ENCODE results near the gene NLGN1. TPM values are rescaled to one million over a fixed set of nuclear protein-coding genes. Genes with fewer than 3 reads are reported as not detected.

NLGN1 gene
- total and polyA plus RNA-seq, 2 of the 8 experiments (the other 6 are each of a cell fraction or from before 2014, with no cell fraction given), result 7.8 to 14.8 TPM

DNA sequence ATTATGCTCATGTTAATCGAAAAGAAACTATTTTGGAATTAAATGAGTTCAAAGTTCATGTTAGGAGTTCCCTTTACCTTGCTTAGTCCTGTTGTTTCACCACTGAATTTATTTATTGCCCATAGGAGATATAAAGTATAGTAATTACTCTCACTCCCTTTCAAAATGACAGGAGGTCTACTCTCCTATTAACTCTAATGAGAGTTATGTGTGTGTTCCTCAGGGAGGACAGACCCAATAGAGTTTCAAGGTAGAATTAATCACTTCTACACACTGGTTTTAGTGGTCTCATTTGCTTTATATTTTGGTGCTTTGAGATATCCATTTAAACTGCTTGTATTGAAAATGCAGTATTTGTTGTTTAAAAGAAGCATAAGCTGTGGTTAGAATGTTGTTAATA lies 398.9 kb downstream of the NLGN1 start:
- Histone ChIP-seq H4K8ac (ENCODE audit: extremely low read depth, insufficient read depth, low read length) (no peak overlapping the region), H3K36me3 (ENCODE audit: control insufficient read depth in 2 of 4, insufficient read depth in 4 of 4, low read length in 3 of 4) (no peaks in the 10 kb centered on the region), H2AFZ (ENCODE audit: low read length) (no peak overlapping the region), H2BK15ac (ENCODE audit: low read length) (no peak overlapping the region), H3K9ac (replicated peaks in 1 of 4; ENCODE audit: extremely low read depth in 1 of 4, low read depth in 3 of 4, low read length in 3 of 4) (no peak overlapping the region), H3K79me1 (ENCODE audit: low read depth, low read length) (no peaks in the 10 kb centered on the region), H2AK5ac (ENCODE audit: low read depth, low read length) (no peak overlapping the region), H3K27ac (ENCODE audit: low read depth, low read length) (no peak overlapping the region), H3K4me3 (ENCODE audit: extremely low read depth in 1 of 4, insufficient read depth in 2 of 4, low read depth in 3 of 4, low read length in 4 of 4) (no peak overlapping the region), H3K23me2 (ENCODE audit: low read depth, low read length) (0 out of 2 replicates have a peak, but pooled peaks cover 2% of the 10 kb centered on the region), H4K5ac (ENCODE audit: insufficient read length, low read depth, low read length) (no peak overlapping the region), H3K4me1 (replicated peaks in 1 of 4; ENCODE audit: control insufficient read depth in 3 of 4, insufficient read depth in 4 of 4, low read length in 3 of 4) (peaks cover 0 to 4% (median 0%) of the 10 kb centered on the region in 4 experiments; a peak in 1 of 7 replicates), H4K20me1 (replicated peaks in 1 of 2; ENCODE audit: control insufficient read depth in 1 of 2, insufficient read depth in 2 of 2, low read length in 2 of 2) (no peaks in the 10 kb centered on the region), H2BK120ac (replicated peaks; ENCODE audit: low read depth, low read length) (no peak overlapping the region), H3K4ac (replicated peaks; ENCODE audit: insufficient read length, low read depth, low read length) (no peak overlapping the region), H3K56ac (replicated peaks; ENCODE audit: insufficient read length, low read depth, low read length) (no peak overlapping the region), H3K23ac (ENCODE audit: insufficient read length) (no peak overlapping the region), H3K79me2 (ENCODE audit: control insufficient read depth in 1 of 2, insufficient read depth in 2 of 2, low read length in 2 of 2) (no peaks in the 10 kb centered on the region), H3K9me3 (ENCODE audit: insufficient read depth in 2 of 2, low read depth in 1 of 2, low read length in 1 of 2) (no peaks in the 10 kb centered on the region), H3K4me2 (ENCODE audit: insufficient read depth in 1 of 2, low read depth in 2 of 2, low read length in 2 of 2) (no peak overlapping the region), H3K18ac (ENCODE audit: extremely low read depth, low read length) (no peak overlapping the region), H3K14ac (ENCODE audit: insufficient read length) (no peak overlapping the region), H3K27me3 (replicated peaks in 1 of 4; ENCODE audit: control insufficient read depth in 3 of 4, extremely low read depth in 1 of 4, insufficient read depth in 3 of 4, low read length in 3 of 4) (no peaks in the 10 kb centered on the region), H2BK5ac (ENCODE audit: low read depth, low read length) (no peak overlapping the region), H2BK12ac (ENCODE audit: low read depth, low read length) (no peak overlapping the region), H2BK20ac (ENCODE audit: low read length) (no peak overlapping the region), H4K91ac (replicated peaks; ENCODE audit: insufficient read length, low read length) (no peak overlapping the region)
- DNase-seq (ENCODE audit: low read depth in 1 of 2, low spot score in 2 of 2), result no peak
- POLR2A ChIA-PET (ENCODE audit: partially characterized antibody), result no interaction called here
- FAIRE-seq, result no peak
- CTCF ChIA-PET (ENCODE audit: partially characterized antibody), result no interaction called here
- WGBS, 2 experiments (ENCODE audit: extremely low coverage in 1 of 2, insufficient coverage in 1 of 2, insufficient read length in 1 of 2, insufficient replicate concordance in 2 of 2, low coverage in 1 of 2, low lambda C conversion rate in 2 of 2, missing lambda C conversion rate in 1 of 2), result 88% methylated on average over 1 of the region's 1 CpG; no CpG with 5 or more reads in 1 of the 2 experiments
- TF ChIP-seq BRCA1 (IDR thresholded peaks at IDR 0.05; ENCODE audit: low read depth, low read length) (no peak), KDM5A (IDR thresholded peaks at IDR 0.05; ENCODE audit: low read length) (no peak), ASH2L (IDR thresholded peaks at IDR 0.05; ENCODE audit: low read length) (no peak), NANOG (IDR thresholded peaks at IDR 0.05; ENCODE audit: insufficient read depth, low read depth, low read length, poor library complexity, severe bottlenecking) (no peak), EZH2 (IDR thresholded peaks at IDR 0.05; ENCODE audit: low read depth, low read length, severe bottlenecking) (no peak), TAF1 (IDR thresholded peaks at IDR 0.05; ENCODE audit: low read depth, low read length) (no peak)
